Stomach (tissue), 4 donors: ENCODE measurements around the gene ITGB7.

ENCODE experiments used
- CTCF ChIP-seq, 7 experiments: fragments of 450-650 bp in 4 of 7; fragments of 200-600 bp in 3 of 7; sonication (generic) in 3 of 7; IDR thresholded peaks; one replicate each; pipeline ENCODE4 v1.5.1; 2016 to 2019; ENCODE audit warnings: antibody characterized with exemption in 7 of 7, control low read depth in 2 of 7, mild to moderate bottlenecking in 1 of 7
- EP300 ChIP-seq: sonication (generic); formaldehyde crosslinking; IDR thresholded peaks from one replicate; pipeline ENCODE4 v1.6.1; 2017; ENCODE audit warnings: antibody characterized with exemption
- POLR2A ChIP-seq, 4 donors: fragments of 450-650 bp; IDR thresholded peaks; one replicate each; pipeline ENCODE4 v1.6.1; 2016; ENCODE audit warnings: antibody characterized with exemption in 4 of 4, control low read depth in 2 of 4, mild to moderate bottlenecking in 1 of 4, moderate library complexity in 1 of 4
- POLR2AphosphoS5 ChIP-seq, 3 donors: sonication (generic); formaldehyde crosslinking; IDR thresholded peaks; one replicate each; pipeline ENCODE4 v1.6.1; 2016; ENCODE audit warnings: antibody characterized with exemption in 3 of 3

GRCh38 chr12:53200458-53201176, 6.4 kb downstream of the ITGB7 start:
- TF ChIP-seq POLR2A (IDR thresholded peaks at IDR 0.05) (no peak), CTCF (IDR thresholded peaks at IDR 0.05) (no peak), EP300 (no peak), POLR2AphosphoS5 (IDR thresholded peaks at IDR 0.05) (no peak)
